Kidney tubule cell (primary cell): Measurements from ENCODE around the gene FEZ2.

Experiments used
- DNase-seq: peaks from one replicate; pipeline ENCODE4 v3.0.0-alpha.2; 2018; ENCODE audit warnings: low spot score

FEZ2 gene

GRCh38 chr2:36530178-36530982 lies 67.6 kb downstream of the FEZ2 start:
- no peak for DNase-seq

DNA sequence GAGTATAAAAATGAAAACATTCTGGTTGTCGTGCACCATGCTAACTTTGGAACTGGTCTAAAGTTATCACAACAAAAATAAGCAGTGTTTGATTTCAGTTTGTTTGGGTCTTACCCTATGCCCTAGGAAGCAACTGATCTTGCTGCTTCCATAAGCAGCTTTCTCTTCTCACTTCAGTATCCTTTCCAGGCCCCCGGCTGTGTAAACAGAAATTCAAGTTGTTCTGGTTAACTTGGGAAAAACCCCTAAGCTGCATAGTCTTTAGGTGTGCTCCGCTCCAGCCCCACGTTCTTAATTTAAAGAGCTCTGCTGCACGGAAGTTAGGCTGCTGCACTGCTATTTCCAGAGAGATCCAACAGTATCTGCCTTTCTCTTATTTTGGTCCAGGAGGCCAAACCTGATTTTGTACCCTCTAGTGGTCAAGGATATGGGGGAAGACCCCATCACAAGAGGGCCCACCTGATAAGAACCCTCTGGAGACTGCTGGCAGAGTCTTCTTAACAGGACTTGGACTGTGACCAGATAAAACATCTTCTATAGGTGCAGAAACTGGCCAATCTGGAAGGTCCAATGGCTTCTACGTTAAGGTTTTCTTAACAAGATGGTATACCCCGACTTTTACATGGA lies 69.1 kb downstream of the FEZ2 start:
- no peak for DNase-seq

GRCh38 chr2:36528274-36528673 lies 69.7 kb downstream of the FEZ2 start:
- no peak for DNase-seq

DNA sequence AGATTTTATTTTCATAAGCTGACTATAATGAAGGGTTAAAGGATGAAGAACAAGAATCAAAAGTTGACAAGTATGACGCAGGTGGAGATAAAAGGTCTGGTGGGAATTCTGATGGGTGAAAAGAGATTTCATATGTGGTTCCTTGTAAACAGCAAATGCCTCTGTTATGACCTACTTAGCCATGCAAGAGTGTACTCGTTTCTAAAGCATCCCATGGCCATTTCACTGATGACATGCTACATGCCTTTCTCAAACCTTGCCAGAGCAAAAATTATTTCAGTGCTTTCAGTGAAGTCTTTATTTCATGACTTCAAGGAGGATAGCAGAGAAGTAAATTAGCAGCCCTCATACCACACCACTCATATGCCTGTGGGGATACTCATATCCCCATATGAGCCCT lies 71.7 kb downstream of the FEZ2 start:
- DNase-seq, result no peak

GRCh38 chr2:36525245-36525644 lies 72.7 kb downstream of the FEZ2 start:
- DNase-seq, result no peak

DNA sequence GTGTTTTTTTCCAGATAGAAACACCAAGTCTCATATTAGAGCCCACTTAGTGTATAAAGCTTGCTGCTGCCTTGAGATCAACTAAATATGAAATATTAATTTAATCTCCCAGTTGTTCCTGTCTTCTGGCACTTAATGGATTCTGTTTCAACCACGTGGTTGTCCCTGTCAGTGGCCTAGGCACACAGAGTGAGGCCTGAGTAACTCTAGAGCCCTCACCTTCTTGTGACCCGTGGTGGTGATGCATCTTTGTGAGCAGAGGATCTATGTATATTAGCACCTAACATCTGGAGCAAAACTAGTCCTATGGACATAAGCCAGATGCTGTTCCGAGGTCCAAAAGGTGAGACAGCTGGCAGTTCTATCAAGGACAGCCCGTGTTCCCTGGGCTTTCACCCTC lies 74.8 kb downstream of the FEZ2 start:
- no peak for DNase-seq

GRCh38 chr2:36520431-36520830 lies 77.5 kb downstream of the FEZ2 start:
- DNase-seq, result no peak

- DNase-seq, result no peak
Measured at GRCh38 chr2:36516136-36516870, 81.7 kb downstream of the FEZ2 start.

DNA sequence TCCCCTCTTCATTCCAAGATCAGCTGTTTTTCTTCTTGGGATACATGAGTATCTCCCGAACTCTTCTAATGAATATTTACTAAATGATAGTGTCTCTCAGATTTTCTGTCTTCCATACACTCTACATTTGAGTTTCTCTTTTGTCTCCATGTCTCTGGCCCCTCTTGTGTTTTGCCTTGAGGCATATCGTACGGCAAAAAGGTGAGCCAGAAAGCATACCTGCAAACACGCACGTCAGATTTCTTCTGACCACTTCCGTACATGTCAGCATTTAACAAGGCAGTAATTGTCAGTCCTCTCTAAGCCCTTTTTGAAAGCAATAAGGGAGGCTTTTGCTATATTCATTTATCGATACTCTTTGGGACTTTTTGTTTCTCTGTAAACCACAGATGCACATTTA lies 82.4 kb downstream of the FEZ2 start:
- DNase-seq, result no peak

GRCh38 chr2:36513661-36514060 lies 84.3 kb downstream of the FEZ2 start:
- DNase-seq, result no peak

DNA sequence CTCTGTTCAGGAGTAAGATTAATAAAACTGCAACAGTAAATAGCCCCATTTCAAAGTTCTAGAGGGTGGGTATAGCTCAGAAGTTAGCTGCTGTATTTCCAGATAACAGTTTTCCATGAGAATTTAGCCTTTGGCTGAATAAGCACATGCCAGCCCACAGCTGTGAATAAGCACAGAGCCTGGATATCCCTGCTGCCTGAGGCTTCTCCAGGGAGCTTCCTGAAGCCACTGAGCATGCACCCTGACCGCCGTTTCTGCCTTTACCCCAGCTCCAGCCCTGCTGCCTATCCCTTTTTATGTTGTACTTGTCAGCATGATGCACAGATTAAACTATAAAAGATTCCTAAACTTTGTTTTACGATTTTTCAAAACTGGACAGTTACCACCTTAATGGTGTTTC lies 85.3 kb downstream of the FEZ2 start:
- DNase-seq, result no peak

- DNase-seq, result no peak
Measured at GRCh38 chr2:36511858-36512603, 85.9 kb downstream of the FEZ2 start.

DNA sequence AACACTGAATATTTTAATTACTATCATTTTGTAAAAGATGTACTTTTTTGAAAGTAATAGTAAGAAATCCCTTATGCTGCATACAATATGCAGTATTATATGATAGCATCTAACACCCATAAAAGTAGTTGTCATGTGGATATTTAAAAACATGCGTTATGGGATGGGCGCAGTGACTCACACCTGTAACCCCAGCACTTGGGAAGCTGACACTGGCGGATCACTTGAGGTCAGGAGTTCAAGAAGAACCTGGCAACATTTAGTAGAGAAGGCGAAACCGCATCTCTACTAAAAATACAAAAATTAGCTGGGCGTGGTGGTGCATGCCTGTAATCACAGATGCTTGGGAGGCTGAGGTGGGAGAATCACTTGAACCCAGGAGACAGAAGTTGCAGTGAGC lies 88.9 kb downstream of the FEZ2 start:
- DNase-seq, result no peak

DNA sequence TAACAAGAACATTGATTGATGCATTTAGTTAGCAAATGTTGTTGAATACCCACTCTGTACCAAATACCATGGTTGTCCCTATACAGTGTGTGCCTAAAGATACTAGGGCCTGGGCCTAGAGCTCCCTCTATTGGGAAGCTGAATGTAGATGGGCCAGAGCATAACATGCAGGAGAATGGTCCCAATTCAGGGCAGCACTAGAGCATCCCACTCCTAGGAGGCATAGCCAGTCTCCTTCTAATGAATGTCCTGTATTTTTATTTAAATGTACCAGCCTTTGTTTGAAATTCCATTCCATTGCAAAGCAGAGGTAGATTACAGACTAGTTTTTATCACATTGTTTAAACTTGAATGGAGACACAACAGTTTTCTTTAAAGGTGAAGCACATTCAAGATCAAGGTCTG lies 90.6 kb downstream of the FEZ2 start:
- peak; percentile 62 for DNase-seq
